T47D (cell line): ENCODE measurements around the gene PSTK.
A peak's percentile ranks its signal among the peaks of the same experiment; 100 is the strongest.

Source experiments
- DNase-seq, 2 experiments: peaks; one replicate each; pipeline versions ENCODE4 v3.0.0 to v3.0.0-alpha.2; 2011 to 2012; ENCODE audit warnings: low read depth in 1 of 2, low spot score in 1 of 2
- JUND ChIP-seq: IDR thresholded peaks from 2 replicates; pipeline ENCODE4 v1.6.1; 2012; ENCODE audit warnings: low read depth
- in situ Hi-C: cut with HindIII; loops from 2 replicates; pipeline ENCODE4 v1.10.0; 2016; ENCODE audit warnings: low sequenced_read_pairs, low pct_unique_long_range_greater_than_20kb

The PSTK gene, protein sequence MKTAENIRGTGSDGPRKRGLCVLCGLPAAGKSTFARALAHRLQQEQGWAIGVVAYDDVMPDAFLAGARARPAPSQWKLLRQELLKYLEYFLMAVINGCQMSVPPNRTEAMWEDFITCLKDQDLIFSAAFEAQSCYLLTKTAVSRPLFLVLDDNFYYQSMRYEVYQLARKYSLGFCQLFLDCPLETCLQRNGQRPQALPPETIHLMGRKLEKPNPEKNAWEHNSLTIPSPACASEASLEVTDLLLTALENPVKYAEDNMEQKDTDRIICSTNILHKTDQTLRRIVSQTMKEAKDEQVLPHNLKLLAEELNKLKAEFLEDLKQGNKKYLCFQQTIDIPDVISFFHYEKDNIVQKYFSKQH

DNA sequence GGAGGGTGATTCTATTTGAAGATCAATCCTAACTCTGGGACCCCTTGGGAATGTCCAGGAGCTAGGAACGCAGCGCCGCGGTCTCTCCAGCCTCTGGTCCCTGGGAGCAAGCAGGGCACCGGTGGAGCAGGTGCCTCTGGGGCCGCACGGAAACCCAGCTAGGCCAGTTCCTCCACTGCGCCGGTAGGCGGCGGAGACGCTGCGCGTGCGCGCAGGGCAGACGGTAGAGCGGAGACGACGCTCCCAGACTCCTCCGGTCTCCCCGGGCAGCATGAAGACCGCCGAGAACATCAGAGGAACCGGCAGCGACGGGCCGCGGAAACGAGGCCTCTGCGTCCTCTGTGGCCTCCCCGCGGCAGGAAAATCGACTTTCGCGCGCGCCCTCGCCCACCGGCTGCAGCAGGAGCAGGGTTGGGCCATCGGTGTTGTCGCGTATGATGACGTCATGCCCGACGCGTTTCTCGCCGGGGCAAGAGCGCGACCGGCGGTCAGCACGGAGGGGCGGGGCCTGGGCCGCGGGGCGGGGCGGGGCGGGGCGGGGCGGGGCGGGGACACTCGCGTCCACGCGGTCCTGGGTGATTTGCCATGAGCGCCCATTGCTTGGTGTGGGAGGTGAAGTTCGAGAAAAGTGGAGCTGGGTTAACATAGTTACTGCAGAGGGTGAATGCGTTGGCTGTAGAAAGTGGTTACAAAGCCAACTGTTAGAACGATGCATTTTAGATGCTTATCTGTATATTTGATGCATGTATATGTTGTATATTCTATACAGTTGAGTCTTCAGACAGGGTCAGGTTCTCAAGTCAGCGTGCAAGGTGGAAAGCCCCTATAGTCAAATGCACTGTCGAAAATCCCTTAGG is at the start of gene PSTK:
PSTK (plus strand) TSS at position 193 of the 857 bp plus-strand sequence; CDS start at position 272, 79 bp downstream.
- DNase-seq, result peak; percentile 77 to 92
- in situ Hi-C loops, result no loop called here
- no peak for TF ChIP-seq JUND

DNA sequence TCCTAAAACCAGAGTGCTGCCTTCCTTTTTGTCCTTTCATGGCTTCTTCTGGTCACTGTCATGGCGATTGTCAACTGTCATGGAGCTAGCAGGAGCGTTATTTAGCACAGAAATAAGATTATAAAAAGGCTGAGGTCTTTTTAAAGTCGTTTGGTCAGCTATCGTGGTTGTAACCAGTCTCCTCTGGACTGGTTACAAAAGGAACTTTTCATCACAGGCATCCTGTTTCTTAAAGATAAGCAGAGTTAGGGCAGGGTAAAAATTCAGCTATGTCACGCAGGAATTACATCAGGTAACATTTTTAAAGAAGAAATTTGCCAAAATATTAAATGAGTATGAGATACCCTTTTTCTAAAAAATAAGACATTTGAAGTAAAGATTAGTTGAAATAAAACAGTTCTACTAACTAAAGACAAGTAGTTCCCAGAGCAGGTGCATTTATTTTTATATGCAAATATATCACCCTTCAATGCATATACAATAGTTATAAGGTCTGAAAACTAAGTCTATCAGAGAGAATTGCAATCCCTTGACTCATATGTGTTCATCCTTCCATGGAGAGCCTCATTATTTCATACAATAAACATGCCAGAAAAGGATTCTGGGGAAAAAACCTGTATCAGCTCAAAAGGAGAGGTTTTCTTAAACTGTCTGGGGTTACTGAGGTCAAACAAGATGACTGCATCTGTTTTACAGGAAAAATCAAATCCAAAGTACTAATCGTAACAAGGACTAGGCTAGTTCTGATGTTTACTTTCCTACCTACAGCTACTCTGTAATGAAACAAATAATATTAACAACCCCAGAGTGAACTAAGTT is 48.9 kb upstream of the PSTK start:
- in situ Hi-C loops, result no loop called here
- no peak for TF ChIP-seq JUND
- DNase-seq, result no peak

DNA sequence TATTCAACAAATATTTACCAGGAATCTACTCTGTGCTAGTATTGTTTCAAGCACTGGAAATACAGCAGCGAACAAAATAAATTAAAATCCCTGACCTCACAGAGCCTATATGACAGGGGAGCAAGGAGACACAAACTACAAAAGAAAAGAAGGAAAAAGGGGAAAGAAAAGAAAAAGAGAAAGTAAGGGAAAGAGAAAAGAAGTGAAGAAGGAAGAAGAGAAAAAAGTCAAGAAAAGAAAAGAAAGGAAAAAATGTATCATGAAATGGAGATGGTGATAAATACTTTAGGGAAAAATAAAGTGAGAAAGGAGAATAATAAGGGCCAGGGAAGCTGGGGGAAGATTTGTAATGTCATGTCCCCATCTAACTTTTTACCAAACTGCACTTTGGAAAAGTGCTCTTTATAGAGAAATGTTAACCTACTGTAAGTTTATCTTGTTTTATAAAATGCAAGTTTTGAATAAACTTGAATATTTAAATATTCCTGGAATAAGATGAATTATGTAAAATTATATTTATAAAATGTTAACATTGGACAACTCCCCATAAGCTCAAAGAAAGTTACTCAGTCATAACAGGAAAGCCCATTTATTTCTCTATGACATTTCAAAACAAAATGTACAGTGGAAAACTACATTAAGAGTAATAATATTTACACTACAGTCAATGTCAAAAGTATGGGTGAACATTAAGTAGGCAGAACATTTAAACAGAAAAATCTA is 40.9 kb upstream of the PSTK start:
- in situ Hi-C loops, result no loop called here
- no peak for TF ChIP-seq JUND
- DNase-seq, result no peak

DNA sequence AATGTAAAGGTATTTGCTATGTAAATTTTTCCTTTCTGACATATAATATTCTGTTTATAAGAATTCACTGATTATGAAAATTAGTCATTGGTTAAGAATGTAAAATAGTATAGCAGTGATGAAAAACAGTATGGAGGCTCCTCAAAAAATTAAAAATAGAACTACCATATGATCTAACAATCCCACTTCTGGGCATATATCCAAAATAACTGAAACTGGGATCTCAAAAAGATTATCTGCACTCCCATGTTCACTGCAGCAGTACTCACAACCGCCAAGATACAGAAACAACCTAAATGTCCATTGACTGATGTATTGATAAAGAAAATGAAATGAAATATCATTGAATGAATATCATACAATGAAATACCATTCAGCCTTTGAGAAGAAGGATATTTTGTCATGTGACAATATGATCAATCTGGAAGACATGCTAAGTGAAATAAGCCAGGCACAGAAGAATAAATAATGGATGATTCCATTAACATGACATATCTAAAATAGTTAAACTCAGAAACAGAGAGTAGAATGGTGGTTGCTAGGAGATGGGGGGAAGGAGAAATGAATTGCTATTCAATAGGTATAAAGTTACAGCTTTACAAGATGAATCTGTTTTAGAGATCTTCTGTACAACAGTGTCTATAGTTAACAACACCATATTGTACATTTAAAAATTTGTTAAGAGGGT is 40.2 kb upstream of the PSTK start:
- in situ Hi-C loops, result no loop called here
- TF ChIP-seq JUND, result no peak
- no peak for DNase-seq

DNA sequence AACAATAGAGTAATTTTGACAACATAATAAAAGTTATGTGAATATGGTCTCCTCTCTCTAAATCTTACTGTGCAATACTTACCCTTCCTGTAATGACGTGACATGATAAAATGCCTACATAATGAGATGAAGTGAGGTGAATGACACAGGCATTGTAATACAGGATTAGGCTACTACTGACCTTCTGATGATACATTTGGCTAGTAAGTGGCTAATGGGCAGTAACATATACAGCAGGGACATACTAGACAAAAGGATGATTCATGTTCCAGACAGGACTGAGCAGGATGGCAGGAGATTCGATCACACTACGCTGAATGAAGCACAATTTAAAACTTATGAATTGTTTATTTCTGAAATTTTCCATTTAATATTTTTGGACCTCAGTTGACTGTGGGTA is 30.9 kb upstream of the PSTK start:
- in situ Hi-C loops, result no loop called here
- no peak for TF ChIP-seq JUND
- DNase-seq, result no peak

DNA sequence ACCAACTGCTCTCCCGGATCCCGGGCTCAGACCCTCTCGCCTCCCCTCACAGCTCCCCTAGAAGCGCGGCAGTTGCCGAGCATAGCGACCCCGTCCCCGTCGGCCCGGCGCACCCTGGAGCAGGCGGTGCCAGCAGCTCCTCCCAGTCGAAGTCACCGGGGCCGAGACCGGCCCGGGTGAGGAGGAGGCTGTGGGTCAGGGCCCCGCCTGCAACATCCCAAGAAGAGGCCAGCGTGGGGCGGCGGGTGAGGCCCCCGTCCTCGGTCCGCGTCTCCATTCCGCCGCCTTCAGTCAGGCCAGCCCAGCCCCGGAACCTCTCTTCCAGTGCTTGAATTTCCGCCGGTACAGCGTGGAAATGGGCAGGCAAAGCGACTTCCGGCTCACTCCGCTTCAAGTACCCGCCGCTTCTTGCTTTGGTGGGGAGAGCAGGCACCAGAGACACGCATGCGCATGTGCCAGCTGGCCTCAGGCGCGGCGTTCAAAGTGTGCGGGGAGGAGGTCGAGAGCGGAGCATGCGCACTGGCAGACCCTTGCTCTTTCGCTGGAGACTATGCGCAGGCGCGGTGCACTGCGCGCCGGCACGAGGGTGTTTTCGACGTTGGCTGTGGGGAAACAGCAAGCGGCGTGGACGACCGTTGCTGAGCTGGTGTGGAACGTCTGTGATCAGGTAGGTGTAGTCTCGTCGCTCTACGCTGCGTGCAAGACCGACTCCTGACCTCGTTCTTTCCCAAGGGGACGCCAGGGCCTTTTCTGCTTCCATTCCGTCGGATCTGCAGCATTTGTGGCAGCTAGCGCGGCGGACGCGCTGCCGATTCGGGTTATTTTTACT is 26.1 kb upstream of the PSTK start, which contains the start of gene C10orf88:
C10orf88 (minus strand) TSS at position 326 of the 829 bp plus-strand sequence; CDS start at position 277, 49 bp downstream.
- no peak for TF ChIP-seq JUND
- in situ Hi-C loops, result no loop called here

DNA sequence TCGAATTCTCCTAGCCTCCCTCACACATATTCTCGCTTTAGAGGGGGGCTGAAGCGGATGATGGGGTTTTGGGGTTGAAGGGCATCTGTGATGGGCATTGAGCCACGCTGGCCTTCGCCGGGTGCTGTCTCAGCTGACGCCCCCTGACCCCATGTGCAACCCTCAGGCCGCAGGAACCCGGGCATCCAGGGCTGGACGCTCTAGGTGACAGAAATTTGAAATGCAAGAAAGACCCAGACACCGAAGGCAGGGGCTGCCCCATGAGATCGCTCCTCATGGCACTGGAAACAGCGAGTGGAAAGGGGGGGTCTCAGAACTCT is 25.5 kb upstream of the PSTK start:
- DNase-seq, result no peak
- no peak for TF ChIP-seq JUND
- in situ Hi-C loops, result no loop called here

More for the DNA sequence above, 26.1 kb upstream of the PSTK start, which contains the start of gene C10orf88:
- peak; percentile 81 to 97 for DNase-seq

DNA sequence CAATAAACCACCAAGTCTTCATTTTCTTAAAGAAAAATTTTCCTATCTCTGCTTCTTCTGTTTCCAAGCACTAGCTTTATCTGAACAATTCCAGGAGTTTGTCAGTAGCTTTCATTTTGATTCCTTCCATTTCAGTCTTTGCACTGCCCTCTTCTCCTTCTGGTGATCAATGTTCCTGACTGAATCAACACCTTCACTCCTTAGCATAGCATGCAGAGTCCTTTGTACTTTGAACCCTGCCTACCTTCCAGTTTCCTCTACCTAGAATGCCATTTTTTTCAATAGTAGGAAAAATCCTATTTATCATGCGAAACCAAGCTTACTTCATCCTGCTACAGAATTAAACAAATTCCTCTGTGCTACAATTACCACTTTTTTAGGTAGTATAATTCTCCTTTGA is 24.3 kb upstream of the PSTK start:
- in situ Hi-C loops, result no loop called here
- TF ChIP-seq JUND, result no peak
- no peak for DNase-seq

DNA sequence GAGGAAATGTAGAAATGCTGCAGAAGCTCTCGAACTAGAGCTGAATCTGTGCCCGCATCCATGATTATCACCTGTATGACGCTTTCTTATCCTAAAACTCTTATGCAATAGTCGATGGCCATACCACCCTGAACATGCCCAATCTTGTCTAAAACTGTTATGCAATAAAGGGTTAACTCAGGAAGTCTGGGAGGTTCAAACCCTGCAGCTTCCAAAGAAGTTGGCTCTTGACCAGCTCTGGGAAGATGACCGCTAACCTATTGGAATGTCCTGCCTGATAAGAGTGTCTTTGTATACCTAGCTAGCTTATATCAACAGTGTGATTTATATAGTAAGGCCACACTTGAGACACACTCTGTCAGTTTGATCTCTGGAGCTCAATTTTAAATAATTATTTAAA is 22.7 kb upstream of the PSTK start:
- no peak for TF ChIP-seq JUND
- in situ Hi-C loops, result no loop called here
- DNase-seq, result no peak

DNA sequence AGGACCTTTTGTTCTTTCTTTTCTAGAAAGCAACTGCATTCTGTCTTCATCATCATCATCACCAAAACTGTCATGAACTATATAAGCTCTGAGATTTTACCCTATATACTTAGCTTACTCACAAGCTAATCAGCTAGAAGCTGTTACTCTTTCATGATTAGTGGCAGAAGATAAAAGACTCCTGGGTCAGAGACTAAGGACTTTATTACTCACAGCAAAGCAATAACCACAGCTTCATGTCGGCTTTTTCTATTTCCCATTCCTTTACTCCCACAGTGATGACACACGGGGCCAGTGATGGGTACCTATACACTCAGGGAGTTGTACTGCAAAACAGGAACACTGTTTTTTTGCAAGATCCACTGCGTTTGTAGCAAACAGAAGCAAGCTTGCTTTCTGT is 17.8 kb upstream of the PSTK start:
- in situ Hi-C loops, result no loop called here
- DNase-seq, result no peak
- TF ChIP-seq JUND, result no peak

DNA sequence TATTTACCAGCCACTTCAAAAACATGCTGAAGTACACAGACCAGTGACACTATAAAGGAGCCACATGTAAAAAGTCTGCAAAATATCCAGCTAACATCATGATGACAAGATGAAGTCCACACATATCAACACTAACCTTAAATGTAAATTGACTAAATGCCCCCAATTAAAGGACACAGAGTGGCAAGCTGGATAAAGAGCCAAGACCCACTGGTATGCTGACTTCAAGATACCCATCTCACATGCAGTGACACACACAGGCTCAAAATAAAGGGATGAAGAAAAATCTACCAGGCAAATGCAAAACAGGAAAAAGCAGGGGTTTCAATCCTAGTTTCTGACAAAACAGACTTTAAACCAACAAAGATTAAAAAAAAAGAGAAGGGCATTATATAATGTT is 13.3 kb upstream of the PSTK start:
- TF ChIP-seq JUND, result no peak
- in situ Hi-C loops, result no loop called here
- no peak for DNase-seq
